ENCODE measurements around the gene THBD.

THBD gene

GRCh38 chr20:23090147-23090546 is 40.7 kb upstream of the THBD start:
- TF ChIP-seq CTCF (IDR thresholded peaks at IDR 0.05; ENCODE audit: low read depth, low read length): no peak
- in situ Hi-C loops (cut with HindIII; ENCODE audit: low sequenced_read_pairs): no loop called here
- no peak overlapping the region for H3K4me3 ChIP-seq (ENCODE audit: low read depth, low read length)
- no peak for DNase-seq (ENCODE audit: low read depth, low spot score)

GRCh38 chr20:23088866-23089265 is 39.4 kb upstream of the THBD start:
- TF ChIP-seq CTCF (IDR thresholded peaks at IDR 0.05; ENCODE audit: low read depth, low read length): no peak

GRCh38 chr20:23087587-23088251 is 38.2 kb upstream of the THBD start:
- in situ Hi-C loops (cut with HindIII; ENCODE audit: low sequenced_read_pairs): no loop called here
- TF ChIP-seq CTCF (IDR thresholded peaks at IDR 0.05; ENCODE audit: low read depth, low read length): no peak
- no peak overlapping the region for H3K4me3 ChIP-seq (ENCODE audit: low read depth, low read length)
- no peak for DNase-seq (ENCODE audit: low read depth, low spot score)

More at GRCh38 chr20:23088866-23089265, 39.4 kb upstream of the THBD start:
- no peak for DNase-seq (ENCODE audit: low read depth, low spot score)
- in situ Hi-C loops (cut with HindIII; ENCODE audit: low sequenced_read_pairs): no loop called here
- no peak overlapping the region for H3K4me3 ChIP-seq (ENCODE audit: low read depth, low read length)

GRCh38 chr20:23086931-23087411 is 37.5 kb upstream of the THBD start:
- no peak for DNase-seq (ENCODE audit: low read depth, low spot score)
- TF ChIP-seq CTCF (IDR thresholded peaks at IDR 0.05; ENCODE audit: low read depth, low read length): no peak
- in situ Hi-C loops (cut with HindIII; ENCODE audit: low sequenced_read_pairs): no loop called here
- no peak overlapping the region for H3K4me3 ChIP-seq (ENCODE audit: low read depth, low read length)

GRCh38 chr20:23086056-23086566 is 36.6 kb upstream of the THBD start, which contains the start of gene CD93:
CD93 (minus strand) TSS chr20:23086324; CDS start chr20:23086192, 132 bp downstream.
- DNase-seq (ENCODE audit: low read depth, low spot score): peak; percentile 41
- in situ Hi-C loops (cut with HindIII; ENCODE audit: low sequenced_read_pairs): no loop called here
- TF ChIP-seq CTCF (IDR thresholded peaks at IDR 0.05; ENCODE audit: low read depth, low read length): no peak
- no peak within 1 kb of the TSS for H3K4me3 ChIP-seq (ENCODE audit: low read depth, low read length)

GRCh38 chr20:23085436-23086055 is 36.1 kb upstream of the THBD start:
- no peak for TF ChIP-seq CTCF (IDR thresholded peaks at IDR 0.05; ENCODE audit: low read depth, low read length)
- in situ Hi-C loops (cut with HindIII; ENCODE audit: low sequenced_read_pairs): no loop called here
- H3K4me3 ChIP-seq (ENCODE audit: low read depth, low read length): no peak overlapping the region
- DNase-seq (ENCODE audit: low read depth, low spot score): no peak

All from astrocyte of the spinal cord (primary cell).